Measurements from ENCODE around the gene PCDHA6.
"Not testable (repeated sequence)": the region's sequence is repeated elsewhere in the genome, so short reads cannot be mapped to it uniquely, and the experiment has no call there.

DNA sequence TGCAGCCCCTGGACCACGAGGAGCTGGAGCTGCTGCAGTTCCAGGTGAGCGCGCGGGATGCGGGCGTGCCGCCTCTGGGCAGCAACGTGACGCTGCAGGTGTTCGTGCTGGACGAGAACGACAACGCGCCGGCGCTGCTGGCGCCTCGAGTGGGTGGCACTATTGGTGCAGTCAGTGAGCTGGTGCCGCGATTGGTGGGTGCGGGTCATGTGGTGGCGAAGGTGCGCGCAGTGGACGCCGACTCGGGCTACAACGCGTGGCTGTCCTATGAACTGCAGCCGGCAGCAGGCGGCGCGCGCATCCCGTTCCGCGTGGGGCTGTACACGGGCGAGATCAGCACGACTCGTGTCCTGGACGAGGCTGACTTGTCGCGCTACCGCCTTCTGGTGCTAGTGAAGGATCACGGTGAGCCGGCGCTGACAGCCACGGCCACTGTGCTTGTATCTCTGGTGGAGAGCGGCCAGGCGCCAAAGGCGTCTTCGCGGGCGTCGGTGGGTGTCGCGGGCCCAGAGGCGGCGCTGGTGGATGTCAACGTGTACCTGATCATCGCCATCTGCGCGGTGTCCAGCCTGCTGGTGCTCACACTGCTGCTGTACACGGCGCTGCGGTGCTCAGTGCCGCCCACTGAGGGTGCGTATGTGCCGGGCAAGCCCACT is 39.8 kb upstream of the PCDHA6 start:
- TF ChIP-seq POLR2A (IDR thresholded peaks at IDR 0.05; ENCODE audit: low read depth, low read length); MAX (IDR thresholded peaks at IDR 0.05; ENCODE audit: insufficient read depth, insufficient read length); EZH2 (IDR thresholded peaks at IDR 0.05; ENCODE audit: borderline replicate concordance, low read depth, low read length, severe bottlenecking); POLR2AphosphoS5 (IDR thresholded peaks at IDR 0.05; ENCODE audit: insufficient read depth, low read depth, low read length); GATA2 (IDR thresholded peaks at IDR 0.05; ENCODE audit: insufficient read depth, insufficient read length, low read depth, low read length); JUN (IDR thresholded peaks at IDR 0.05; ENCODE audit: borderline replicate concordance, insufficient read depth, insufficient read length, low read depth); MYC (IDR thresholded peaks at IDR 0.05; ENCODE audit: low read depth, low read length); FOS (IDR thresholded peaks at IDR 0.05; ENCODE audit: borderline replicate concordance, insufficient read depth, low read length): not testable (repeated sequence)
- TF ChIP-seq, protein P1, sequence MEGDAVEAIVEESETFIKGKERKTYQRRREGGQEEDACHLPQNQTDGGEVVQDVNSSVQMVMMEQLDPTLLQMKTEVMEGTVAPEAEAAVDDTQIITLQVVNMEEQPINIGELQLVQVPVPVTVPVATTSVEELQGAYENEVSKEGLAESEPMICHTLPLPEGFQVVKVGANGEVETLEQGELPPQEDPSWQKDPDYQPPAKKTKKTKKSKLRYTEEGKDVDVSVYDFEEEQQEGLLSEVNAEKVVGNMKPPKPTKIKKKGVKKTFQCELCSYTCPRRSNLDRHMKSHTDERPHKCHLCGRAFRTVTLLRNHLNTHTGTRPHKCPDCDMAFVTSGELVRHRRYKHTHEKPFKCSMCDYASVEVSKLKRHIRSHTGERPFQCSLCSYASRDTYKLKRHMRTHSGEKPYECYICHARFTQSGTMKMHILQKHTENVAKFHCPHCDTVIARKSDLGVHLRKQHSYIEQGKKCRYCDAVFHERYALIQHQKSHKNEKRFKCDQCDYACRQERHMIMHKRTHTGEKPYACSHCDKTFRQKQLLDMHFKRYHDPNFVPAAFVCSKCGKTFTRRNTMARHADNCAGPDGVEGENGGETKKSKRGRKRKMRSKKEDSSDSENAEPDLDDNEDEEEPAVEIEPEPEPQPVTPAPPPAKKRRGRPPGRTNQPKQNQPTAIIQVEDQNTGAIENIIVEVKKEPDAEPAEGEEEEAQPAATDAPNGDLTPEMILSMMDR (IDR thresholded peaks at IDR 0.05; ENCODE audit: extremely low read depth in 1 of 2, insufficient read depth in 1 of 2, low read depth in 1 of 2, low read length in 2 of 2): not testable (repeated sequence)

Measured in endothelial cell of umbilical vein (primary cell).